Subcutaneous adipose tissue (tissue), 4 donors: ENCODE results near the gene TACC2. TPM values are rescaled to one million over a fixed set of nuclear protein-coding genes. Genes with fewer than 3 reads are reported as not detected.

Experiments
- CTCF ChIP-seq: fragments of 450-650 bp; IDR thresholded peaks from one replicate; pipeline ENCODE4 v1.5.1; 2016; ENCODE audit warnings: low read depth, mild to moderate bottlenecking, control low read depth, antibody characterized with exemption, moderate library complexity
- small RNA-seq: library from RNA; depleted of rRNA; stranded (forward); fragments of <200 nt; gene quantifications from one replicate; pipeline ENCODE3, GENCODE V24; 2016
- total RNA-seq, 4 donors: library from RNA; depleted of rRNA; stranded (reverse); fragments of >200 nt; gene quantifications; one replicate each; pipeline ENCODE4 v1.1.0, GENCODE V29; 2016

Gene TACC2
- total RNA-seq, 4 donors from 2014 or later: 16.1 to 71.6 (median 23.3) TPM

GRCh38 chr10:122303271-122304053, 314.5 kb downstream of the TACC2 start:
- TF ChIP-seq CTCF: no peak

Small RNA genes lying within 50 kb of the gene (small RNA-seq; reads per million reads assigned to genes)
- not detected for gene RF02219

Other genes starting within 250 kb of the TACC2 start
- gene ATE1, start 61.1 kb upstream of the TACC2 start, total RNA-seq: 10 to 100 TPM; 26.4 to 42.6 (median 30.1) TPM
- 10 to 100 TPM; 86.3 to 99.3 (median 91.0) TPM for gene NSMCE4A, start 13.9 kb upstream of the TACC2 start, total RNA-seq